Endothelial cell of umbilical vein (primary cell): ENCODE measurements around the gene TRMT10B.

Experiments used
- CTCF ChIP-seq, 2 donors: IDR thresholded peaks; 1 replicate in 1 of 2; 2 replicates in 1 of 2; pipeline ENCODE4 v1.5.1; 2011; ENCODE audit warnings: low read length in 2 of 2, mild to moderate bottlenecking in 2 of 2, moderate library complexity in 2 of 2, control low read depth in 1 of 2, inconsistent platforms in 1 of 2, low read depth in 1 of 2; ENCODE audit not compliant: insufficient read depth in 1 of 2; ENCODE audit errors: extremely low read depth in 1 of 2
- EZH2 ChIP-seq: IDR thresholded peaks from 2 replicates; pipeline ENCODE4 v1.6.1; 2012; ENCODE audit warnings: borderline replicate concordance, low read depth, mild to moderate bottlenecking, moderate library complexity, low read length, inconsistent platforms; ENCODE audit not compliant: severe bottlenecking

- TF ChIP-seq CTCF (IDR thresholded peaks at IDR 0.05; ENCODE audit: extremely low read depth in 1 of 2, insufficient read depth in 1 of 2, low read depth in 1 of 2, low read length in 2 of 2): no peak
- TF ChIP-seq EZH2: no peak
Observed at GRCh38 chr9:37812773-37813379, 59.3 kb downstream of the TRMT10B start.
